ENCODE data around the gene EPAS1. TPM values are rescaled to one million over a fixed set of nuclear protein-coding genes. Genes with fewer than 3 reads are reported as not detected.

Gene EPAS1
- total and polyA plus RNA-seq, 2 of the 13 experiments (the other 11 are each of a cell fraction or from before 2014, with no cell fraction given) = 47.1 to 182 TPM

- no peak for TF ChIP-seq ARID5B (CRISPR knock-in tag; IDR thresholded peaks at IDR 0.05)
- TF ChIP-seq HHEX (CRISPR knock-in tag; IDR thresholded peaks at IDR 0.05) = no peak
- TF ChIP-seq FOSL2 (CRISPR knock-in tag; IDR thresholded peaks at IDR 0.05) = no peak
- no peak for TF ChIP-seq EHMT2 (IDR thresholded peaks at IDR 0.05; ENCODE audit: borderline replicate concordance, low read depth, low read length)
- TF ChIP-seq ZNF616 (CRISPR knock-in tag; IDR thresholded peaks at IDR 0.05; ENCODE audit: low read depth) = no peak
- no peak for TF ChIP-seq SIN3B (IDR thresholded peaks at IDR 0.05; ENCODE audit: low read length)
These were observed 12.9 kb upstream of the EPAS1 start (continued) for GRCh38 chr2:46284260-46284659.

- H3K79me2 ChIP-seq (ENCODE audit: insufficient read depth, low read length) = no peaks in the 10 kb centered on the region
- no peaks in the 10 kb centered on the region for H3K36me3 ChIP-seq (replicated peaks in 1 of 2; ENCODE audit: control insufficient read depth in 1 of 2, insufficient read depth in 2 of 2, low read length in 2 of 2)
- WGBS (ENCODE audit: low lambda C conversion rate) = 40% methylated on average over 5 of the region's 5 CpGs
- ATAC-seq = no peak; the same call in 2 of the 3 replicates
- H3K27ac ChIP-seq (ENCODE audit: extremely low read length, insufficient read depth, low read length) = no peak overlapping the region
- intact Hi-C loops (cut with micrococcal nuclease; ENCODE audit: unreplicated experiment) = loop anchor here (5.0 kb wide), 1 partner anchor 743 kb away; no protein-coding TSS in a partner anchor
- ChIA-PET POLR2A (interaction anchor here (1.3 kb wide), 1 partner anchor 12 kb away, joined by 3 read pairs; the partner anchor contains the start of gene EPAS1), CTCF (ENCODE audit: low intra/inter-chr PET ratio, low total read pairs) (no interaction called here)
- no peak for DNase-seq (ENCODE audit: low spot score)
- FAIRE-seq = no peak
- no peaks in the 10 kb centered on the region for H4K20me1 ChIP-seq (ENCODE audit: insufficient read depth, low read length)
- no peaks in the 10 kb centered on the region for H3K9me3 ChIP-seq (ENCODE audit: low read length)
- no peak overlapping the region for H3K4me3 ChIP-seq (replicated peaks in 1 of 3; ENCODE audit: insufficient read depth in 1 of 3, low read depth in 2 of 3, low read length in 3 of 3)
- BruUV-seq (replicated peaks) = no TSS peak
- H3K4me1 ChIP-seq (ENCODE audit: insufficient read depth, low read length) = peaks cover 17% of the 10 kb centered on the region
- H3K9ac ChIP-seq (ENCODE audit: insufficient read depth, low read depth, low read length) = no peak overlapping the region
- H2AFZ ChIP-seq (ENCODE audit: low read length) = no peak overlapping the region
- no peak overlapping the region for H3K4me2 ChIP-seq (ENCODE audit: low read depth, low read length)
- peaks cover 0 to 26% of the 10 kb centered on the region in 2 experiments; a peak in 3 of 5 replicates for H3K27me3 ChIP-seq (ENCODE audit: control insufficient read depth in 1 of 2, insufficient read depth in 2 of 2, low read length in 2 of 2)
- in situ Hi-C loops (cut with HindIII; ENCODE audit: extremely low pct_ligation_motif_present, low pct_unique_long_range_greater_than_20kb) = no loop called here
- TF ChIP-seq AGO1 (IDR thresholded peaks at IDR 0.05; ENCODE audit: low read depth, low read length, poor library complexity, severe bottlenecking) = no peak
- no peak for TF ChIP-seq HNF1B (CRISPR knock-in tag; IDR thresholded peaks at IDR 0.05)
- no peak for TF ChIP-seq PREB (CRISPR knock-in tag; IDR thresholded peaks at IDR 0.05)
These were observed 12.4 kb upstream of the EPAS1 start for GRCh38 chr2:46284796-46285195.
